ENCODE data around the gene NPBWR2. TPM values are rescaled to one million over a fixed set of nuclear protein-coding genes. Genes with fewer than 3 reads are reported as not detected.
A peak's percentile ranks its signal among the peaks of the same experiment; 100 is the strongest.

The NPBWR2 gene
- total RNA-seq, 1 donor from 2014 or later, result not detected

DNA sequence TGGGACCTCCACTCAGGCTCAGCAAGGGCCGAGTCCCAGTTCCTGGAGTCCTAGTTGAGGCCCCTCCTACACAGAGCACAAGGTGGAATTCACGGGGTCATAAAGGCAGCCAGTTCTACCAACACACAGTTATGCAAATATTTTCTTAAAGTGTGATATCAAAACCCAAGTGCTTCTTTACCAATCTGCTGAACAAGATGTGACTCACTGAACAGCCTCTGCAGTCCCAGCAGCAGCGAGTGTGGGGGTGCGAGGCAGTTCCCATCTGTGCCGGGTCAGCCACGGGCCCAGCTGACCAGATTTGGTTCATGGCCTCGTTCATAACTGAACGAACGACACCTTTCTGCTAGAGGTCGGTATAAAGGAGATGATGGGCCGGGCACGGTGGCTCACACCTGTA is 48.8 kb downstream of the NPBWR2 start:
- no peak for DNase-seq (ENCODE audit: low spot score)

- DNase-seq (ENCODE audit: low spot score), result no peak
Measured at GRCh38 chr20:64057628-64058498, 49.5 kb downstream of the NPBWR2 start.

DNA sequence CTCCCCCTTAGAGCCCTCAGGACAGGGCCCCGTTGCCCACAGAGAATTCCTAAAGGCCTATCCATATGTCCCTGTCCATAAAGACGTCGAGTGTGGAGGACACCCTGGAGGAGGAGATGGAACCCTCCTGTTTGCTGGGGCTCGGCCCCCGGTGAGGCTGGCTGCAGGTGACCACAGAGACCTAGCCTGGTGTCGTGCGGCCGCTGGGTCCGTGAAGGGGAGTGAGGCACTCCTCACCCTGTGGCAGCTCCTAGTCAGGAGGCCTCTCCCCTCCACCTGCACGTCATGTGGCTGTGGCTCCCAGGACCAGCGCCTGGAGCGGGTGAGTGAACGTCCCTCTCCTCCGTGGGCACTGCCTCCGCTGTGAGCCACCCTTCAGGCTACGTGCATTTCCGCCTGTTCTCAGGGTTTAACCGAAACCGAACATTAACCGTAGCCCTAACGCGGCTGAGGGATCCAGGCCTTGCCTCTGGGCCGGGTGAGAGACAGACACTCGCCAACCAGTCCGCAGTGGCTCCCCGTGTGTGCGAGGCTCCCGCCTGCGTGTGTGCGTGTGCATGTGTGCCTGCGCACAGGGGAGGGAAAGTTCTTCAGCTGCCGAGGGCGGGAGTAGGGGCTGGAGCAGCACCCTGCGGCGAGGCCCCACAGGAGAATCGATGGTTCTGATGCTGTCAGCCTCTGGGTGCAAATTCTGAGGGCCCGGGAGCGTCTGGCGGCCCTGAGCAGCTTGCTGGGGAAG is 50.3 kb downstream of the NPBWR2 start:
- DNase-seq (ENCODE audit: low spot score), result no peak

- no peak for DNase-seq (ENCODE audit: low spot score)
Measured at GRCh38 chr20:64056639-64056888, 50.8 kb downstream of the NPBWR2 start.

DNA sequence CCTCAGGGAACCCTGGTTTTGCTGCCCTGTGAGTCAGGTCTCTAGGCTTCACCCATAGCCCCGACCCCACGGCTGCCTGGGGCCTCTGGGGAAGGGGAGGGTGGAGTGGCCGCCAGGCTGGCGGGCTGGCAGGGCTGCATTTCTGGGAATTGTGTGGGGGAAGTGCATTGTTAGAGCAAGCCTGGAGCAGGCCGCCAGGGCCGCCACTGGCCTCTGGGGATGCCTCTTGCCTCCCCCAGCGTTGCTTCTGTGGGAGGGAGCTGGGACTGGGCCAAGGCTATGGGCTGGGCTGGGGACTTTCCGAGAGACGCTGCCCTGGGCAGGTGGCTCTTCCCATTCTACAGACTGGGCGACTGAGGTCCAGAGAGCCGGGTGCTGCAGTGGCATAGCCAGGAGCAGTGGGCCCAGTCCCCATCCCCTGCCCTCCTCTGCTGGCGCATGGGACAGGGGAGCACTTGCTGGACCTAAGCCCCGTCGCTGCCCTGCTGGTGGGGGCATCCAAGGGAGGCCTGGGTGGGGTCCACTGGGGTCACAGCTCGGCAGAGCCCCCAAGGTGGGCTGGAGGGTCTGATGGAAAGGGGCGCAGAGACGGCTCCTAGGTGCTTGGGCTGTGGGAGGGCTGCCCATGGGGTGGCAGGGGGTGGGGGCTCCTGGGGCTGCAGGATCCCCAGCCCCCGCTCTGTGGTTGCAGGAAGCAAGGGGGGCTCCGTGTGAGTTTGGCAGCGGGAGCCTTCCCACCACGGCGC is 51.3 kb downstream of the NPBWR2 start:
- no peak for DNase-seq (ENCODE audit: low spot score)

- DNase-seq (ENCODE audit: low spot score), result no peak
Measured at GRCh38 chr20:64055396-64055892, 51.9 kb downstream of the NPBWR2 start.

GRCh38 chr20:64053841-64054661 is 53.3 kb downstream of the NPBWR2 start:
- DNase-seq (ENCODE audit: low spot score), result peak; percentile 93

Small RNAs within 50 kb of the gene (microRNA-seq; reads per million reads assigned to microRNA genes)
- gene MIR6813 (ENCODE audit: borderline number of aligned reads), result not detected

Other genes with a start within 250 kb of the NPBWR2 start
- not detected for gene ABHD16B, start 246.1 kb downstream of the NPBWR2 start, total RNA-seq
- gene TPD52L2, start 242.3 kb downstream of the NPBWR2 start, total RNA-seq, result 114 TPM
- 50.5 TPM for gene DNAJC5, start 212.4 kb downstream of the NPBWR2 start, total RNA-seq
- 36.0 TPM for gene UCKL1, start 151.1 kb downstream of the NPBWR2 start, total RNA-seq
- gene ZNF512B, start 137.6 kb downstream of the NPBWR2 start, total RNA-seq, result 18.7 TPM
- gene SAMD10, start 127.9 kb downstream of the NPBWR2 start, total RNA-seq, result 2.9 TPM
- gene PRPF6, start 126.4 kb downstream of the NPBWR2 start, total RNA-seq, result 46.3 TPM
- gene C20orf204, start 71.4 kb downstream of the NPBWR2 start, total RNA-seq, result 0.74 TPM
- gene SOX18, start 57.9 kb downstream of the NPBWR2 start, total RNA-seq, result 70.5 TPM
- 42.5 TPM for gene TCEA2, start 44.4 kb downstream of the NPBWR2 start, total RNA-seq
- gene RGS19, start 28.0 kb downstream of the NPBWR2 start, total RNA-seq, result 29.0 TPM
- 1.3 TPM for gene OPRL1, start 27.5 kb downstream of the NPBWR2 start, total RNA-seq
- gene LKAAEAR1, start 23.2 kb downstream of the NPBWR2 start, total RNA-seq, result not detected
- gene MYT1, start 56.9 kb upstream of the NPBWR2 start, total RNA-seq, result not detected
- gene PCMTD2, start 148.2 kb upstream of the NPBWR2 start, total RNA-seq, result 33.7 TPM

Measured in mesenteric fat pad (tissue), 1 donor.